MM.1S (cell line): ENCODE data around the gene CD300E.

Experiments
- DNase-seq: peaks from one replicate; pipeline ENCODE4 v3.0.0-alpha.2; 2015
- H2AFZ ChIP-seq: fragments of 300-600 bp; sonication (generic); 2 replicates; pipeline ENCODE4 v1.6.0; 2016; ENCODE audit warnings: antibody characterized with exemption, low read length
- H3F3A ChIP-seq: fragments of 300-600 bp; sonication (generic); 2 replicates; pipeline ENCODE4 v1.6.1; 2016; ENCODE audit warnings: mild to moderate bottlenecking, antibody characterized with exemption, low read length, moderate library complexity, mixed read lengths; ENCODE audit not compliant: insufficient read depth
- H3K27ac ChIP-seq: fragments of 300-600 bp; sonication (generic); 2 replicates; pipeline ENCODE4 v1.5.1; 2016; ENCODE audit warnings: mild to moderate bottlenecking, low read length
- H3K27me3 ChIP-seq: fragments of 300-600 bp; sonication (generic); replicated peaks from 2 replicates; pipeline ENCODE4 v1.6.0; 2016; ENCODE audit warnings: low read length; ENCODE audit not compliant: insufficient read depth
- H3K36me3 ChIP-seq: fragments of 300-600 bp; sonication (generic); replicated peaks from 2 replicates; pipeline ENCODE4 v1.6.1; 2016; ENCODE audit warnings: mild to moderate bottlenecking, low read length, mixed read lengths; ENCODE audit not compliant: insufficient read depth
- H3K4me1 ChIP-seq: fragments of 300-600 bp; sonication (generic); 2 replicates; pipeline ENCODE4 v1.6.1; 2016; ENCODE audit warnings: low read length, mixed read lengths
- H3K4me2 ChIP-seq: fragments of 300-600 bp; sonication (generic); 2 replicates; pipeline ENCODE4 v1.6.0; 2016; ENCODE audit warnings: low read depth, low read length
- H3K4me3 ChIP-seq: fragments of 300-600 bp; sonication (generic); 2 replicates; pipeline ENCODE4 v1.5.1; 2016; ENCODE audit warnings: low read length, mixed read lengths
- H3K79me2 ChIP-seq: fragments of 300-600 bp; sonication (generic); 2 replicates; pipeline ENCODE4 v1.6.1; 2016; ENCODE audit warnings: mixed run types, low read length, mixed read lengths
- H3K9ac ChIP-seq: fragments of 300-600 bp; sonication (generic); 2 replicates; pipeline ENCODE4 v1.6.1; 2016; ENCODE audit warnings: low read length, mixed read lengths
- H3K9me2 ChIP-seq: fragments of 300-600 bp; sonication (generic); replicated peaks from 2 replicates; pipeline ENCODE4 v1.6.1; 2016; ENCODE audit warnings: mild to moderate bottlenecking, low read length, mixed read lengths; ENCODE audit not compliant: insufficient read depth
- H3K9me3 ChIP-seq: fragments of 300-600 bp; sonication (generic); replicated peaks from 2 replicates; pipeline ENCODE4 v1.6.1; 2016; ENCODE audit warnings: mild to moderate bottlenecking, low read length, mixed read lengths; ENCODE audit not compliant: insufficient read depth
- H4K20me1 ChIP-seq: fragments of 300-600 bp; sonication (generic); 2 replicates; pipeline ENCODE4 v1.6.1; 2016; ENCODE audit warnings: mild to moderate bottlenecking, low read length, moderate library complexity, mixed read lengths; ENCODE audit not compliant: insufficient read depth
- CTCF ChIP-seq: fragments of 300-600 bp; sonication (generic); IDR thresholded peaks from 2 replicates; pipeline ENCODE4 v1.5.1; 2016; ENCODE audit warnings: antibody characterized with exemption, low read length, mixed read lengths
- EZH2 ChIP-seq: fragments of 300-600 bp; sonication (generic); optimal IDR thresholded peaks from 2 replicates; pipeline ENCODE3; 2017; ENCODE audit warnings: low read depth, mild to moderate bottlenecking, antibody characterized with exemption, low read length, mixed read lengths
- EZH2phosphoT487 ChIP-seq: fragments of 300-600 bp; sonication (generic); IDR thresholded peaks from 2 replicates; pipeline ENCODE4 v1.6.1; 2018; ENCODE audit warnings: antibody characterized with exemption, low read length

CD300E gene

GRCh38 chr17:74635418-74635817 lies 11.9 kb upstream of the CD300E start:
- peaks cover 26% of the 10 kb centered on the region for H3K4me1 ChIP-seq
- no peak for DNase-seq
- no peaks in the 10 kb centered on the region for H4K20me1 ChIP-seq
- H3K36me3 ChIP-seq = no peaks in the 10 kb centered on the region
- H3K27ac ChIP-seq = no peak overlapping the region
- no peak overlapping the region for H3K9ac ChIP-seq
- H3K27me3 ChIP-seq = peaks cover 87% of the 10 kb centered on the region
- no peak overlapping the region for H3K4me2 ChIP-seq
- H3F3A ChIP-seq = peaks cover 16% of the 10 kb centered on the region
- no peak overlapping the region for H3K4me3 ChIP-seq
- H3K9me2 ChIP-seq = no peaks in the 10 kb centered on the region
- H2AFZ ChIP-seq = no peak overlapping the region
- TF ChIP-seq EZH2phosphoT487 (no peak), EZH2 (no peak), CTCF (no peak)
- H3K9me3 ChIP-seq = no peaks in the 10 kb centered on the region
- no peaks in the 10 kb centered on the region for H3K79me2 ChIP-seq

GRCh38 chr17:74633326-74633725 lies 9.8 kb upstream of the CD300E start:
- H3K27me3 ChIP-seq = peaks cover 85% of the 10 kb centered on the region

GRCh38 chr17:74632617-74633016 lies 9.1 kb upstream of the CD300E start:
- TF ChIP-seq EZH2phosphoT487 = no peak
- TF ChIP-seq CTCF = no peak
- TF ChIP-seq EZH2 = no peak
- Histone ChIP-seq H3K4me3 (no peak overlapping the region), H2AFZ (no peak overlapping the region), H3K9ac (no peak overlapping the region), H3K4me1 (0 out of 2 replicates have a peak, but pooled peaks cover 3% of the 10 kb centered on the region), H3K36me3 (no peaks in the 10 kb centered on the region), H3K27me3 (peaks cover 85% of the 10 kb centered on the region), H4K20me1 (no peaks in the 10 kb centered on the region), H3K9me2 (no peaks in the 10 kb centered on the region), H3K27ac (no peak overlapping the region), H3K9me3 (no peaks in the 10 kb centered on the region), H3K4me2 (peak overlapping the region; percentile 39; the same call in 1 of the 2 replicates), H3K79me2 (no peaks in the 10 kb centered on the region), H3F3A (peaks cover 7% of the 10 kb centered on the region; the same call in 1 of the 2 replicates)
- no peak for DNase-seq

More at GRCh38 chr17:74633326-74633725, 9.8 kb upstream of the CD300E start:
- Histone ChIP-seq H3K9me2 (no peaks in the 10 kb centered on the region), H3K4me1 (peaks cover 8% of the 10 kb centered on the region), H3K9ac (no peak overlapping the region), H3K4me2 (no peak overlapping the region), H3K36me3 (no peaks in the 10 kb centered on the region), H3F3A (peaks cover 7% of the 10 kb centered on the region; the same call in 1 of the 2 replicates), H3K9me3 (no peaks in the 10 kb centered on the region), H3K79me2 (no peaks in the 10 kb centered on the region), H3K27ac (no peak overlapping the region), H4K20me1 (no peaks in the 10 kb centered on the region), H3K4me3 (no peak overlapping the region), H2AFZ (no peak overlapping the region)
- DNase-seq = no peak
- no peak for TF ChIP-seq EZH2
- TF ChIP-seq CTCF = no peak
- TF ChIP-seq EZH2phosphoT487 = no peak
